Stimulated activated CD8-positive, alpha-beta memory T cell treated with anti-CD3 and anti-CD28 coated beads, Interleukin-15, amount 100 ng/mL, for 24 hours (primary cell): ENCODE results near the gene PCDHA8.
"Not testable (repeated sequence)": the region's sequence is repeated elsewhere in the genome, so short reads cannot be mapped to it uniquely, and the experiment has no call there.

ENCODE experiments used
- DNase-seq: peaks from one replicate; pipeline ENCODE4 v3.0.0-alpha.2; 2020; ENCODE audit warnings: low read depth

PCDHA8 gene

GRCh38 chr5:140827704-140828361 is 13.2 kb upstream of the PCDHA8 start, which contains the start of gene PCDHA6:
PCDHA6 (plus strand) TSS chr5:140827960; CDS start chr5:140828092, 132 bp downstream.
- no peak for DNase-seq

GRCh38 chr5:140828362-140828737 is 12.6 kb upstream of the PCDHA8 start:
- DNase-seq: no peak

GRCh38 chr5:140829511-140830501 is 11.2 kb upstream of the PCDHA8 start:
- DNase-seq: not testable (repeated sequence)

- DNase-seq: no peak
Observed at GRCh38 chr5:140833993-140834392, 7.0 kb upstream of the PCDHA8 start, which contains the start of gene PCDHA7. PCDHA7 (plus strand) TSS chr5:140834269; CDS start chr5:140834384, 115 bp downstream.

- DNase-seq: not testable (repeated sequence)
Observed at GRCh38 chr5:140834439-140835008, 6.5 kb upstream of the PCDHA8 start.

- DNase-seq: no peak
Observed at GRCh38 chr5:140835622-140836510, 5.1 kb upstream of the PCDHA8 start.

GRCh38 chr5:140842798-140843733 is 2.1 kb downstream of the PCDHA8 start:
- DNase-seq: no peak

- not testable (repeated sequence) for DNase-seq
Observed at GRCh38 chr5:140848139-140849102, 7.4 kb downstream of the PCDHA8 start, which contains the start of gene PCDHA9. PCDHA9 (plus strand) TSS chr5:140848382; CDS start chr5:140848496, 114 bp downstream.

- not testable (repeated sequence) for DNase-seq
Observed at GRCh38 chr5:140849831-140850634, 9.0 kb downstream of the PCDHA8 start.

- no peak for DNase-seq
Observed at GRCh38 chr5:140855772-140856674, 15.0 kb downstream of the PCDHA8 start, which contains the start of gene PCDHA10. PCDHA10 (plus strand) TSS chr5:140855897; CDS start chr5:140856049, 152 bp downstream.

GRCh38 chr5:140857177-140857986 is 16.4 kb downstream of the PCDHA8 start:
- no peak for DNase-seq

- DNase-seq: no peak
Observed at GRCh38 chr5:140857987-140858240, 16.9 kb downstream of the PCDHA8 start.

- DNase-seq: no peak
Observed at GRCh38 chr5:140862441-140863295, 21.7 kb downstream of the PCDHA8 start.

GRCh38 chr5:140868721-140869554 is 28.0 kb downstream of the PCDHA8 start, which contains the start of gene PCDHA11:
PCDHA11 (plus strand) TSS chr5:140868957; CDS start chr5:140869104, 147 bp downstream.
- no peak for DNase-seq
